Stimulated activated CD8-positive, alpha-beta memory T cell treated with anti-CD3 and anti-CD28 coated beads, Interleukin-15, amount 100 ng/mL, for 1 hour (primary cell): ENCODE measurements around the gene TTC6.

Experiments used
- DNase-seq: peaks from one replicate; pipeline ENCODE4 v3.0.0-alpha.2; 2020; ENCODE audit warnings: low read depth

TTC6 gene

GRCh38 chr14:37625597-37626595 lies 30.5 kb downstream of the TTC6 start:
- DNase-seq: no peak

- DNase-seq: no peak
Measured at GRCh38 chr14:37637341-37637740, 41.9 kb downstream of the TTC6 start.

DNA sequence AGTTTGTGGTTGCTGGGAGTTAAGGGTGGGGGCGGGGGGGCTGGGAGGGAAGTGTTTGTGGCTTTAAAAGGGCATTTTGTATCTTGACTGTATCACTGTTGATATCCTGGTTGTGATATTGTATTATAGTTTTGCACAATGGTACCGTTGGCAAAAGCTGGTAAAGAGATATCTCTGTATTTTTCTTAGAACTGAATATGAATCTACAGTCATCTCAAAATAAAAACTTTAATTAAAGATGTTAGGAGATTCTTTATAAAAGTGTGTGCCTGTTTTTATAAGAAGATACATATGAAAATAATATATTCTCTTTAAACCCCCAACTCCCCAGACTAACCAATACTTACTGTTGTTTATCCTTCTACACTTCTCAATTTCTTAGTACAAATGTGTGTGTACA lies 43.2 kb downstream of the TTC6 start:
- DNase-seq: no peak

DNA sequence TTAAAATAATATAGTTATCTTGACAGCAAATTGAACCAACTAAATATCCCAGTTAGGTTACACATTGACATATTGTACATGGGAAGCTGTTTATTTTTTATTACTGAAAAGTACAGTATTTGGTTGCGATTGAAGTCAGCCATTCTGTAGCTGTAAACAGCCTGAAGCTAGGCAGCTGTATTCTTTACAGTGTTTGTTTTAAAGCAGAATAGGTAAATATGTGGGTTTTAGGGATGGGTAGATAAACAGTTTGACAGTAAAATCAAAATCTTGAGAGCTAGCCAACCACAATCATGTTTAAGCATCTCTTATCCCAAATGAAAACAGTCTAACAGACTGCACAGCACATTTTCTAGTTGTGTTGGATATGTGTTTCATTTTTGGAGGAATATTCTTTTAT lies 45.7 kb downstream of the TTC6 start:
- DNase-seq: no peak

DNA sequence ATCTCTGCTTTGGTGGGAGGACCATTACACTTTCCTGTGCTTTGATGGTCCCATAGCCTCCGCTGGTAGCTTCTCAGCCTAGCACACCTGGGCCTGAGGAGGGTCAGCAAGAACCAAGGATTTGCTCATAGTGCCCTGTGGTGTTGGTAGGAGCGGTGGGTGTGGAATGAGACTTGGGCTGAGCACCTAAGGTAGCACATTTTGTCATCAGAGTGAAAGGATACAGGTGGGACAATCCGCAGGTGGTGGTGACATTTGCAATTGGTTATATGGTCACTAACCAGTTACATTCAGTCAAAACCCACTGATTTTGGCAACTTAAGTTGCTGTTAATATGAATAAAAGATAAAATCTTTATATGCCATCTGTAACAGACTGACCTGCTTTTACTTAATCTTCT lies 46.7 kb downstream of the TTC6 start:
- no peak for DNase-seq

- no peak for DNase-seq
Measured at GRCh38 chr14:37643701-37644100, 48.3 kb downstream of the TTC6 start.
